GM12878 (cell line): ENCODE results near the gene TBATA. TPM values are rescaled to one million over a fixed set of nuclear protein-coding genes. Genes with fewer than 3 reads are reported as not detected.

Source experiments
- ATAC-seq: fragments of 200-7000 bp; cut with Tn5 transposase; 3 replicates; pipeline ENCODE4 v1.9.1; 2020; ENCODE audit warnings: mild to moderate bottlenecking, moderate library complexity
- BruUV-seq: library from RNA; stranded (reverse); fragments of 400-500 nt; replicated peaks from 2 replicates; lab custom pipeline; 2021; lab: Mats Ljungman, UMichigan
- CTCF ChIA-PET: fragments of 300-600 bp; sonication (Branson Sonifier 250); formaldehyde crosslinking; extraction: SDS; loops from one replicate; lab custom pipeline; 2021; ENCODE audit warnings: inconsistent platforms; lab: Yijun Ruan, JAX
- POLR2A ChIA-PET: fragments of 350-600 bp; formaldehyde crosslinking; extraction: SDS; loops from one replicate; lab custom pipeline; 2021; ENCODE audit warnings: inconsistent platforms; lab: Charles Lee
- RAD21 ChIA-PET: fragments of 300-600 bp; sonication (Branson Sonifier 250); formaldehyde crosslinking; loops from one replicate; lab custom pipeline; 2023; ENCODE audit warnings: antibody characterized with exemption; ENCODE audit not compliant: unreplicated experiment; lab: Charles Lee
- SMC1A ChIA-PET: fragments of 300-600 bp; sonication (Branson Sonifier 250); formaldehyde crosslinking; loops from one replicate; lab custom pipeline; 2023; ENCODE audit not compliant: unreplicated experiment, uncharacterized antibody; lab: Charles Lee
- DNase-seq: peaks from one replicate; pipeline ENCODE4 v3.0.0-alpha.2; 2011; ENCODE audit warnings: low read depth, low spot score
- FAIRE-seq: peaks from 3 replicates; lab custom pipeline; 2011; peaks lifted over from hg19 to GRCh38; lab: Jason Lieb, UNC
- H2AFZ ChIP-seq: 2 replicates; pipeline ENCODE4 v1.6.0; 2011; ENCODE audit warnings: low read depth, low read length, control low read depth; ENCODE audit not compliant: control insufficient read depth
- H3K27ac ChIP-seq: 2 replicates; pipeline ENCODE4 v1.5.1; 2011; ENCODE audit warnings: control low read depth; ENCODE audit not compliant: control insufficient read depth, insufficient read depth
- H3K27me3 ChIP-seq, 2 experiments: replicated peaks in 1 of 2; 2 replicates each; pipeline versions ENCODE4 v1.6.0 to v1.6.1; 2011; ENCODE audit warnings: low read length in 1 of 2; ENCODE audit not compliant: control insufficient read depth in 2 of 2, insufficient read depth in 2 of 2
- H3K36me3 ChIP-seq, 2 experiments: 2 replicates each; pipeline ENCODE4 v1.5.1; 2011; ENCODE audit warnings: low read length in 1 of 2; ENCODE audit not compliant: control insufficient read depth in 2 of 2, insufficient read depth in 2 of 2
- H3K4me1 ChIP-seq: 2 replicates; pipeline ENCODE4 v1.6.1; 2011; ENCODE audit warnings: mild to moderate bottlenecking, low read length, moderate library complexity, mixed read lengths; ENCODE audit not compliant: control insufficient read depth, insufficient read depth
- H3K4me2 ChIP-seq: 2 replicates; pipeline ENCODE4 v1.6.0; 2011; ENCODE audit warnings: control low read depth; ENCODE audit not compliant: control insufficient read depth, insufficient read depth
- H3K4me3 ChIP-seq: fragments of 200-600 bp; sonication (generic); 2 replicates; pipeline ENCODE4 v1.5.1; 2016
- H3K79me2 ChIP-seq: 2 replicates; pipeline ENCODE4 v1.6.0; 2011; ENCODE audit warnings: low read length; ENCODE audit not compliant: control insufficient read depth, insufficient read depth
- H3K9ac ChIP-seq: 2 replicates; pipeline ENCODE4 v1.8.0; 2011; ENCODE audit warnings: low read length, control low read depth, mixed read lengths; ENCODE audit not compliant: control insufficient read depth, insufficient read depth
- H3K9me3 ChIP-seq: replicated peaks from 3 replicates; pipeline ENCODE4 v1.5.1; 2011; ENCODE audit warnings: mild to moderate bottlenecking, low read length; ENCODE audit not compliant: control insufficient read depth, insufficient read depth
- H4K20me1 ChIP-seq: 2 replicates; pipeline ENCODE4 v1.6.0; 2011; ENCODE audit not compliant: control insufficient read depth, insufficient read depth
- CBX3 ChIP-seq: fragments of 200-600 bp; sonication (generic); IDR thresholded peaks from 2 replicates; pipeline ENCODE4 v1.6.1; 2016; ENCODE audit warnings: low read depth, borderline replicate concordance
- CEBPB ChIP-seq, 2 experiments: fragments of 150-350 bp in 1 of 2; IDR thresholded peaks; 2 replicates each; pipeline ENCODE4 v1.6.1; 2012 to 2014; ENCODE audit warnings: low read depth in 2 of 2, low read length in 2 of 2, borderline replicate concordance in 1 of 2, inconsistent platforms in 1 of 2
- E2F8 ChIP-seq: fragments of 450-650 bp; IDR thresholded peaks from 2 replicates; pipeline ENCODE4 v1.6.1; 2018; ENCODE audit warnings: mild to moderate bottlenecking, low read depth, moderate library complexity; ENCODE audit not compliant: partially characterized antibody
- ETV6 ChIP-seq, 2 experiments: fragments of 450-650 bp in 1 of 2; IDR thresholded peaks in 1 of 2; conservative IDR thresholded peaks in 1 of 2; 2 replicates each; pipeline ENCODE4 v1.6.1; 2014; ENCODE audit warnings: antibody characterized with exemption in 1 of 2, borderline replicate concordance in 1 of 2, low read depth in 1 of 2, mild to moderate bottlenecking in 1 of 2, moderate library complexity in 1 of 2
- GATAD2B ChIP-seq: fragments of 450-650 bp; conservative IDR thresholded peaks from 2 replicates; pipeline ENCODE4 v1.6.1; 2017; ENCODE audit warnings: low read depth, mild to moderate bottlenecking, moderate library complexity
- HDAC2 ChIP-seq: fragments of 200-600 bp; sonication (generic); IDR thresholded peaks from 2 replicates; pipeline ENCODE4 v1.6.1; 2017
- IRF5 ChIP-seq: fragments of 450-650 bp; IDR thresholded peaks from 2 replicates; pipeline ENCODE4 v1.6.1; 2017; ENCODE audit warnings: borderline replicate concordance
- KAT2A ChIP-seq: conservative IDR thresholded peaks from 2 replicates; pipeline ENCODE4 v1.6.1; 2011; ENCODE audit warnings: low read depth, low read length; ENCODE audit not compliant: control insufficient read depth
- MTA2 ChIP-seq: fragments of 450-650 bp; IDR thresholded peaks from 2 replicates; pipeline ENCODE4 v1.6.1; 2016; ENCODE audit warnings: low read depth, mild to moderate bottlenecking, moderate library complexity
- MXI1 ChIP-seq: fragments of 150-350 bp; IDR thresholded peaks from 2 replicates; pipeline ENCODE4 v1.6.1; 2011; ENCODE audit warnings: low read depth, mild to moderate bottlenecking, inconsistent platforms, low read length, improper control_type of control experiment
- MYB ChIP-seq: fragments of 150-350 bp; IDR thresholded peaks from 2 replicates; pipeline ENCODE4 v1.6.1; 2014; ENCODE audit warnings: mild to moderate bottlenecking, low read depth, low read length, borderline replicate concordance
- NFIC ChIP-seq: IDR thresholded peaks from 2 replicates; pipeline ENCODE4 v1.6.1; 2012; ENCODE audit warnings: low read depth, mild to moderate bottlenecking, inconsistent platforms, low read length, moderate library complexity
- TAF1 ChIP-seq: IDR thresholded peaks from 2 replicates; pipeline ENCODE4 v1.6.1; 2011; ENCODE audit warnings: mild to moderate bottlenecking, low read depth, low read length, borderline replicate concordance
- TBL1XR1 ChIP-seq: IDR thresholded peaks from 2 replicates; pipeline ENCODE4 v1.6.1; 2012; ENCODE audit warnings: low read depth, low read length, improper control_type of control experiment
- TCF3 ChIP-seq: IDR thresholded peaks from 2 replicates; pipeline ENCODE4 v1.6.1; 2012; ENCODE audit warnings: low read depth, mild to moderate bottlenecking, low read length, borderline replicate concordance; ENCODE audit not compliant: insufficient read depth
- ZBTB4 ChIP-seq: fragments of 450-650 bp; formaldehyde crosslinking; IDR thresholded peaks from 2 replicates; pipeline ENCODE4 v1.4.0; 2022; ENCODE audit warnings: mild to moderate bottlenecking, moderate library complexity
- ZSCAN29 ChIP-seq: fragments of 450-650 bp; IDR thresholded peaks from 2 replicates; pipeline ENCODE4 v1.6.1; 2017; ENCODE audit warnings: mild to moderate bottlenecking, moderate library complexity
- WGBS: methylation state at CpG from one replicate; pipeline ENCODE4 v1.1.6; 2016; ENCODE audit warnings: low lambda C conversion rate; ENCODE audit not compliant: insufficient replicate concordance, insufficient coverage; ENCODE audit errors: missing lambda C conversion rate; 5-methylcytosine and 5-hydroxymethylcytosine counted together
- in situ Hi-C: fragments of 300-500 bp; cut with MboI; formaldehyde crosslinking; loops from 9 replicates; pipeline ENCODE4 v1.14.3; 2018; ENCODE audit warnings: mixed read lengths
- intact Hi-C: fragments of 100-400 bp; cut with micrococcal nuclease; formaldehyde crosslinking; loops from one replicate; pipeline ENCODE4 v1.14.2; 2022; ENCODE audit not compliant: unreplicated experiment
- polyA plus RNA-seq, 11 experiments: library from polyadenylated mRNA; depleted of rRNA in 4 of 11; unstranded in 6 of 11; stranded (reverse) in 5 of 11; fragments of >200 nt; fragmentation: Nextera tagmentation in 4 of 11; fragmentation: Illumina TruSeq in 1 of 11; extraction: Ambion mirVana in 4 of 11; extraction: Trizol in 1 of 11; gene quantifications; 1 replicate in 1 of 11; 2 replicates in 10 of 11; pipeline versions ENCODE4 v1.2.1 to v1.2.3, GENCODE V29; 2011 to 2016; ENCODE audit warnings: inconsistent platforms in 2 of 11, missing spikeins in 2 of 11, low read depth in 1 of 11
- total RNA-seq, 4 experiments: library from RNA; depleted of rRNA in 3 of 4; stranded (reverse); fragments of >200 nt in 3 of 4; fragmentation: Illumina TruSeq in 1 of 4; extraction: Trizol in 1 of 4; gene quantifications; 2 replicates each; pipeline versions ENCODE4 v1.2.1 to v1.2.3, GENCODE V29; 2013 to 2021

TBATA gene
- total and polyA plus RNA-seq, 10 of the 15 experiments (the other 5 are each of a cell fraction or from before 2014, with no cell fraction given) = not detected

- Histone ChIP-seq H3K4me2 (no peak overlapping the region), H2AFZ (no peak overlapping the region), H3K4me3 (no peak overlapping the region), H4K20me1 (no peaks in the 10 kb centered on the region), H3K27me3 (no peaks in the 10 kb centered on the region; a peak in 2 of 4 replicates), H3K9ac (no peak overlapping the region), H3K4me1 (no peaks in the 10 kb centered on the region), H3K9me3 (no peaks in the 10 kb centered on the region), H3K79me2 (no peaks in the 10 kb centered on the region), H3K36me3 (no peaks in the 10 kb centered on the region), H3K27ac (no peak overlapping the region)
- no peak for FAIRE-seq
- RAD21 ChIA-PET = no interaction called here
- SMC1A ChIA-PET = no interaction called here
- no peak for ATAC-seq
- intact Hi-C loops = no loop called here
- POLR2A ChIA-PET = no interaction called here
- 21% methylated on average over 8 of the region's 9 CpGs for WGBS
- no peak for DNase-seq
- CTCF ChIA-PET = no interaction called here
- no TSS peak for BruUV-seq
- in situ Hi-C loops = no loop called here
- TF ChIP-seq ZSCAN29 (no peak), CBX3 (no peak), TCF3 (no peak), NFIC (no peak), MYB (no peak), GATAD2B (no peak), MXI1 (no peak), MTA2 (no peak), TAF1 (no peak), KAT2A (no peak), HDAC2 (no peak), ZBTB4 (CRISPR knock-in tag) (no peak), CEBPB (IDR thresholded peaks at IDR 0.05; ENCODE audit: borderline replicate concordance in 1 of 2, low read depth in 2 of 2, low read length in 2 of 2) (no peak), ETV6 (conservative IDR thresholded peaks at IDR 0.05 in 1 of 2, IDR thresholded peaks at IDR 0.05 in 1 of 2; ENCODE audit: borderline replicate concordance in 1 of 2, low read depth in 1 of 2) (no peak), TBL1XR1 (no peak), IRF5 (no peak), E2F8 (no peak)
Observed at GRCh38 chr10:70778267-70778924, 6.8 kb downstream of the TBATA start.
